T-helper 17 cell (primary cell): ENCODE measurements around the gene COL6A6. TPM values are rescaled to one million over a fixed set of nuclear protein-coding genes. Genes with fewer than 3 reads are reported as not detected.
"Not testable (repeated sequence)": the region's sequence is repeated elsewhere in the genome, so short reads cannot be mapped to it uniquely, and the experiment has no call there.

ENCODE experiments used
- ATAC-seq: fragments of 150-1000 bp; cut with Tn5 transposase; 2 replicates; pipeline ENCODE4 v1.10.0; 2021; ENCODE audit warnings: mild to moderate bottlenecking, moderate library complexity
- DNase-seq, 3 donors: peaks; one replicate each; pipeline versions ENCODE4 v3.0.0 to v3.0.0-alpha.2; 2020 to 2021
- H3K9me3 ChIP-seq: one replicate; pipeline ENCODE4 v1.7.0; 2013; ENCODE audit warnings: low read length, mild to moderate bottlenecking; ENCODE audit not compliant: control insufficient read depth, poor library complexity, severe bottlenecking
- H3K27ac Mint-ChIP-seq: one replicate; pipeline ENCODE4 v1.8.0; 2022; ENCODE audit warnings: mild to moderate bottlenecking, moderate library complexity, mixed read lengths
- H3K27me3 Mint-ChIP-seq: one replicate; pipeline ENCODE4 v1.8.0; 2022; ENCODE audit warnings: mixed read lengths
- H3K36me3 Mint-ChIP-seq: one replicate; pipeline ENCODE4 v1.8.0; 2022; ENCODE audit warnings: low read depth, mixed read lengths
- H3K4me1 Mint-ChIP-seq: one replicate; pipeline ENCODE4 v1.8.0; 2022; ENCODE audit warnings: mild to moderate bottlenecking, mixed read lengths
- H3K4me3 Mint-ChIP-seq: one replicate; pipeline ENCODE4 v1.8.0; 2022; ENCODE audit warnings: mild to moderate bottlenecking, moderate library complexity, mixed read lengths
- total RNA-seq, 4 donors: library from RNA in 2 of 4; stranded (reverse) in 2 of 4; gene quantifications; one replicate each; pipeline ENCODE4 v1.2.3 and lab custom pipeline; 2022 to 2026

Gene COL6A6
- total RNA-seq, 2 donors from 2014 or later, result 0.02 to 0.16 TPM

- not testable (repeated sequence) for H3K27ac Mint-ChIP-seq, ATAC-seq
- H3K27me3 Mint-ChIP-seq, result peaks cover 13% of the 10 kb centered on the region
Measured at GRCh38 chr3:130547680-130548065, 30.7 kb downstream of the COL6A6 start.

GRCh38 chr3:130548356-130548755 is 31.4 kb downstream of the COL6A6 start:
- peaks cover under 1% of the 10 kb centered on the region for H3K4me1 Mint-ChIP-seq
- no peak overlapping the region for H3K27ac Mint-ChIP-seq
- H3K9me3 ChIP-seq, result no peaks in the 10 kb centered on the region
- no peak for ATAC-seq
- H3K4me3 Mint-ChIP-seq, result no peak overlapping the region
- no peak for DNase-seq
- no peaks in the 10 kb centered on the region for H3K36me3 Mint-ChIP-seq
- H3K27me3 Mint-ChIP-seq, result peaks cover 10% of the 10 kb centered on the region

More at GRCh38 chr3:130547680-130548065, 30.7 kb downstream of the COL6A6 start:
- H3K9me3 ChIP-seq, H3K4me3 Mint-ChIP-seq, DNase-seq, H3K36me3 Mint-ChIP-seq, H3K4me1 Mint-ChIP-seq: not testable (repeated sequence)

- ATAC-seq (no peak), DNase-seq (no peak)
- Mint-ChIP-seq H3K27me3 (peaks cover 25% of the 10 kb centered on the region), H3K36me3 (no peaks in the 10 kb centered on the region), H3K4me3 (no peak overlapping the region), H3K4me1 (no peaks in the 10 kb centered on the region), H3K27ac (no peak overlapping the region)
- H3K9me3 ChIP-seq, result no peaks in the 10 kb centered on the region
Measured at GRCh38 chr3:130557336-130558035, 40.5 kb downstream of the COL6A6 start.

GRCh38 chr3:130558366-130558765 is 41.4 kb downstream of the COL6A6 start:
- H3K27ac Mint-ChIP-seq, result no peak overlapping the region
- DNase-seq (no peak), ATAC-seq (no peak)
- no peaks in the 10 kb centered on the region for H3K36me3 Mint-ChIP-seq
- H3K9me3 ChIP-seq, result no peaks in the 10 kb centered on the region
- peaks cover 25% of the 10 kb centered on the region for H3K27me3 Mint-ChIP-seq
- no peak overlapping the region for H3K4me3 Mint-ChIP-seq
- H3K4me1 Mint-ChIP-seq, result no peaks in the 10 kb centered on the region

GRCh38 chr3:130565224-130565623 is 48.2 kb downstream of the COL6A6 start:
- Mint-ChIP-seq H3K27ac (no peak overlapping the region), H3K36me3 (no peaks in the 10 kb centered on the region), H3K4me1 (no peaks in the 10 kb centered on the region), H3K4me3 (no peak overlapping the region), H3K27me3 (peaks cover 33% of the 10 kb centered on the region)
- DNase-seq (no peak), ATAC-seq (no peak)
- no peaks in the 10 kb centered on the region for H3K9me3 ChIP-seq

Other genes with a start within 250 kb of the COL6A6 start
- gene COL6A5, start 171.5 kb upstream of the COL6A6 start, total RNA-seq, result not detected
- gene PIK3R4, start 229.7 kb downstream of the COL6A6 start, total RNA-seq, result 10 to 100 TPM; 14.6 to 15.0 TPM